WTC11 (cell line): Measurements from ENCODE around the gene SPATA12. TPM values are rescaled to one million over a fixed set of nuclear protein-coding genes. Genes with fewer than 3 reads are reported as not detected.
"Not testable (repeated sequence)": the region's sequence is repeated elsewhere in the genome, so short reads cannot be mapped to it uniquely, and the experiment has no call there.

ENCODE experiments used
- ATAC-seq: fragments of 200-7000 bp; cut with Tn5 transposase; 2 replicates; pipeline ENCODE4 v1.10.0; 2021; ENCODE audit warnings: mild to moderate bottlenecking, moderate library complexity
- CTCF ChIA-PET: fragments of 300-600 bp; sonication (Branson Sonifier 250); formaldehyde crosslinking; loops from one replicate; lab custom pipeline; 2021; ENCODE audit warnings: antibody characterized with exemption; lab: Charles Lee
- POLR2A ChIA-PET: fragments of 350-600 bp; sonication (Branson Sonifier 250); formaldehyde crosslinking; loops from one replicate; lab custom pipeline; 2021; ENCODE audit warnings: antibody characterized with exemption; lab: Charles Lee
- DNase-seq: peaks from one replicate; pipeline ENCODE4 v3.0.0; 2021; ENCODE audit warnings: low spot score
- H3K27ac Mint-ChIP-seq: 2 replicates; pipeline ENCODE4 v1.8.0; 2021; ENCODE audit warnings: mixed read lengths
- H3K27me3 Mint-ChIP-seq: 2 replicates; pipeline ENCODE4 v1.8.0; 2021; ENCODE audit warnings: low read depth, mild to moderate bottlenecking, moderate library complexity, mixed read lengths
- H3K36me3 Mint-ChIP-seq: 2 replicates; pipeline ENCODE4 v1.8.0; 2021; ENCODE audit warnings: mixed read lengths
- H3K4me1 Mint-ChIP-seq: 2 replicates; pipeline ENCODE4 v1.8.0; 2022; ENCODE audit warnings: mixed read lengths
- H3K4me3 Mint-ChIP-seq: 2 replicates; pipeline ENCODE4 v1.8.0; 2021; ENCODE audit warnings: mild to moderate bottlenecking, moderate library complexity, mixed read lengths
- H3K9me3 Mint-ChIP-seq: 2 replicates; pipeline ENCODE4 v1.8.0; 2021; ENCODE audit warnings: mixed read lengths
- ATF1 ChIP-seq: sonication (generic); formaldehyde crosslinking; IDR thresholded peaks from 2 replicates; pipeline ENCODE4 v1.8.1; 2023; ENCODE audit warnings: mild to moderate bottlenecking, moderate library complexity, missing genetic modification reagents
- ATF3 ChIP-seq: sonication (generic); formaldehyde crosslinking; conservative IDR thresholded peaks from 2 replicates; pipeline ENCODE4 v1.8.1; 2022; ENCODE audit warnings: mild to moderate bottlenecking, missing genetic modification reagents
- CREB1 ChIP-seq: sonication (generic); formaldehyde crosslinking; IDR thresholded peaks from 2 replicates; pipeline ENCODE4 v1.8.0; 2023; ENCODE audit warnings: mild to moderate bottlenecking, missing genetic modification reagents
- E2F4 ChIP-seq: sonication (generic); formaldehyde crosslinking; IDR thresholded peaks from 2 replicates; pipeline ENCODE4 v1.8.1; 2022; ENCODE audit warnings: low read depth, mild to moderate bottlenecking, moderate library complexity, missing genetic modification reagents, borderline replicate concordance
- E2F5 ChIP-seq: sonication (generic); formaldehyde crosslinking; IDR thresholded peaks from 2 replicates; pipeline ENCODE4 v1.8.1; 2022; ENCODE audit warnings: mild to moderate bottlenecking, moderate library complexity, missing genetic modification reagents
- ETV6 ChIP-seq: sonication (generic); formaldehyde crosslinking; IDR thresholded peaks from 2 replicates; pipeline ENCODE4 v1.8.1; 2022; ENCODE audit warnings: mild to moderate bottlenecking, missing genetic modification reagents
- FOXP4 ChIP-seq: sonication (generic); formaldehyde crosslinking; IDR thresholded peaks from 2 replicates; pipeline ENCODE4 v1.8.0; 2022; ENCODE audit warnings: mild to moderate bottlenecking, missing genetic modification reagents
- GABPB1 ChIP-seq: sonication (generic); formaldehyde crosslinking; IDR thresholded peaks from 2 replicates; pipeline ENCODE4 v1.8.1; 2023; ENCODE audit warnings: mild to moderate bottlenecking, missing genetic modification reagents
- IRF1 ChIP-seq: sonication (generic); formaldehyde crosslinking; IDR thresholded peaks from 2 replicates; pipeline ENCODE4 v1.8.0; 2023; ENCODE audit warnings: missing genetic modification reagents
- JAZF1 ChIP-seq: fragments of 250-450 bp; sonication (Bioruptor Pico); IDR thresholded peaks from 2 replicates; pipeline ENCODE4 v1.9.0; 2021; ENCODE audit warnings: moderate library complexity, mild to moderate bottlenecking, inconsistent platforms
- MYBL2 ChIP-seq: sonication (generic); formaldehyde crosslinking; IDR thresholded peaks from 2 replicates; pipeline ENCODE4 v1.8.1; 2023; ENCODE audit warnings: mild to moderate bottlenecking, moderate library complexity, missing genetic modification reagents
- NR1H2 ChIP-seq: sonication (generic); formaldehyde crosslinking; IDR thresholded peaks from 2 replicates; pipeline ENCODE4 v1.9.0; 2021; ENCODE audit warnings: mild to moderate bottlenecking, moderate library complexity, missing genetic modification reagents
- PRDM15 ChIP-seq: sonication (generic); formaldehyde crosslinking; IDR thresholded peaks from 2 replicates; pipeline ENCODE4 v1.8.0; 2022; ENCODE audit warnings: missing genetic modification reagents
- RORB ChIP-seq: fragments of 250-450 bp; sonication (Bioruptor Pico); IDR thresholded peaks from 2 replicates; pipeline ENCODE4 v1.9.0; 2021; ENCODE audit warnings: mild to moderate bottlenecking
- TCF7 ChIP-seq: sonication (generic); formaldehyde crosslinking; IDR thresholded peaks from 2 replicates; pipeline ENCODE4 v1.8.0; 2022; ENCODE audit warnings: mild to moderate bottlenecking, low read depth, missing genetic modification reagents, moderate library complexity
- ZNF219 ChIP-seq: sonication (generic); formaldehyde crosslinking; IDR thresholded peaks from 2 replicates; pipeline ENCODE4 v1.8.0; 2023; ENCODE audit warnings: missing genetic modification reagents, mild to moderate bottlenecking, borderline replicate concordance
- ZNF396 ChIP-seq: fragments of 250-450 bp; sonication (Bioruptor Pico); IDR thresholded peaks from 2 replicates; pipeline ENCODE4 v1.8.0; 2021; ENCODE audit warnings: mild to moderate bottlenecking, moderate library complexity, borderline replicate concordance
- ZNF416 ChIP-seq: fragments of 250-450 bp; sonication (Bioruptor Pico); IDR thresholded peaks from 2 replicates; pipeline ENCODE4 v1.9.0; 2021; ENCODE audit warnings: mild to moderate bottlenecking, inconsistent platforms
- ZNF671 ChIP-seq: fragments of 250-450 bp; sonication (Bioruptor Pico); IDR thresholded peaks from 2 replicates; pipeline ENCODE4 v1.8.0; 2021; ENCODE audit warnings: mild to moderate bottlenecking
- total RNA-seq: library from RNA; stranded (reverse); gene quantifications from 3 replicates; pipeline ENCODE4 v1.2.3, GENCODE V29; 2021

Gene SPATA12
- total RNA-seq, 1 experiment from 2014 or later = 0.39 TPM

GRCh38 chr3:57081173-57081572 is 20.7 kb downstream of the SPATA12 start (continued):
- TF ChIP-seq E2F5 (CRISPR knock-in tag) (no peak), ETV6 (CRISPR knock-in tag) (no peak), ATF1 (CRISPR knock-in tag) (no peak), TCF7 (CRISPR knock-in tag) (no peak), RORB (no peak)

GRCh38 chr3:57082481-57082880 is 22.0 kb downstream of the SPATA12 start:
- POLR2A ChIA-PET = no interaction called here
- Mint-ChIP-seq H3K4me3 (no peak overlapping the region), H3K4me1 (peaks cover 20% of the 10 kb centered on the region), H3K36me3 (no peaks in the 10 kb centered on the region)
- CTCF ChIA-PET = no interaction called here
- no peak for ATAC-seq
- TF ChIP-seq ATF3 (CRISPR knock-in tag) (no peak), ZNF396 (CRISPR knock-in tag) (no peak), IRF1 (CRISPR knock-in tag) (no peak), PRDM15 (CRISPR knock-in tag) (no peak), ZNF219 (CRISPR knock-in tag) (no peak), E2F4 (no peak), ZNF416 (CRISPR knock-in tag) (no peak), NR1H2 (CRISPR knock-in tag) (no peak), MYBL2 (CRISPR knock-in tag) (no peak), CREB1 (CRISPR knock-in tag) (no peak), FOXP4 (CRISPR knock-in tag) (no peak), JAZF1 (no peak), ETV6 (CRISPR knock-in tag) (no peak), ZNF671 (no peak), GABPB1 (no peak)
- TF ChIP-seq, all 79 proteins: peak for 0
- Mint-ChIP-seq H3K27ac (no peak overlapping the region), H3K27me3 (peaks cover 23% of the 10 kb centered on the region), H3K9me3 (no peaks in the 10 kb centered on the region)
- DNase-seq = no peak

- peaks cover 14% of the 10 kb centered on the region for H3K27me3 Mint-ChIP-seq
- DNase-seq, H3K27ac Mint-ChIP-seq, H3K9me3 Mint-ChIP-seq, POLR2A ChIA-PET, CTCF ChIA-PET, H3K4me3 Mint-ChIP-seq, H3K36me3 Mint-ChIP-seq, ATAC-seq: not testable (repeated sequence)
- peaks cover 21% of the 10 kb centered on the region for H3K4me1 Mint-ChIP-seq
These were observed 23.0 kb downstream of the SPATA12 start for GRCh38 chr3:57083266-57083995.
